Calu3 (cell line): ENCODE measurements around the gene HEATR9. TPM values are rescaled to one million over a fixed set of nuclear protein-coding genes. Genes with fewer than 3 reads are reported as not detected.

ENCODE experiments used
- BruUV-seq: library from RNA; stranded (reverse); fragments of 400-500 nt; replicated peaks from 2 replicates; lab custom pipeline; 2021; lab: Mats Ljungman, UMichigan
- CTCF ChIA-PET: fragments of 300-600 bp; sonication (Branson Sonifier 250); formaldehyde crosslinking; loops from one replicate; lab custom pipeline; 2022; ENCODE audit warnings: antibody characterized with exemption; lab: Charles Lee
- DNase-seq: peaks from one replicate; pipeline ENCODE4 v3.0.0; 2022
- H3K27ac Mint-ChIP-seq: one replicate; pipeline ENCODE4 v1.8.0; 2022; ENCODE audit warnings: mixed read lengths; ENCODE audit not compliant: unreplicated experiment
- H3K27me3 Mint-ChIP-seq: one replicate; pipeline ENCODE4 v1.8.0; 2022; ENCODE audit warnings: mixed read lengths; ENCODE audit not compliant: unreplicated experiment
- H3K36me3 Mint-ChIP-seq: one replicate; pipeline ENCODE4 v1.8.0; 2022; ENCODE audit warnings: mild to moderate bottlenecking, moderate library complexity, mixed read lengths; ENCODE audit not compliant: insufficient read depth, unreplicated experiment
- H3K4me1 Mint-ChIP-seq: one replicate; pipeline ENCODE4 v1.8.0; 2022; ENCODE audit warnings: mild to moderate bottlenecking, low read depth, mixed read lengths; ENCODE audit not compliant: unreplicated experiment
- H3K4me3 Mint-ChIP-seq: one replicate; pipeline ENCODE4 v1.8.0; 2022; ENCODE audit warnings: mild to moderate bottlenecking, low read depth, moderate library complexity, mixed read lengths; ENCODE audit not compliant: unreplicated experiment
- H3K9me3 Mint-ChIP-seq: one replicate; pipeline ENCODE4 v1.8.0; 2022; ENCODE audit warnings: low read depth, mixed read lengths; ENCODE audit not compliant: unreplicated experiment
- CTCF ChIP-seq: fragments of 200-600 bp; IDR thresholded peaks from one replicate; pipeline ENCODE4 v1.8.0; 2022; ENCODE audit warnings: antibody characterized with exemption; ENCODE audit not compliant: unreplicated experiment
- intact Hi-C: fragments of 100-400 bp; cut with micrococcal nuclease; formaldehyde crosslinking; loops from one replicate; pipeline ENCODE4 v1.10.0; 2022; ENCODE audit not compliant: unreplicated experiment
- total RNA-seq: library from RNA; stranded (reverse); gene quantifications from 2 replicates; pipeline ENCODE4 v1.2.3, GENCODE V29; 2022

HEATR9 gene
- total RNA-seq, 1 experiment from 2014 or later = not detected

- CTCF ChIA-PET = no interaction called here
- no peaks in the 10 kb centered on the region for H3K4me1 Mint-ChIP-seq
- no peak for DNase-seq
- TF ChIP-seq CTCF = no peak
- no peak overlapping the region for H3K27ac Mint-ChIP-seq
- BruUV-seq = no TSS peak
- peaks cover 16% of the 10 kb centered on the region for H3K27me3 Mint-ChIP-seq
- intact Hi-C loops = no loop called here
- no peak overlapping the region for H3K4me3 Mint-ChIP-seq
- H3K36me3 Mint-ChIP-seq = no peaks in the 10 kb centered on the region
- H3K9me3 Mint-ChIP-seq = no peaks in the 10 kb centered on the region
Observed at GRCh38 chr17:35872196-35872980, 3.7 kb upstream of the HEATR9 start.

GRCh38 chr17:35870906-35871819 is 2.5 kb upstream of the HEATR9 start:
- H3K27me3 Mint-ChIP-seq = peaks cover 4% of the 10 kb centered on the region
- H3K36me3 Mint-ChIP-seq = no peaks in the 10 kb centered on the region
- CTCF ChIA-PET = interaction anchor here (0.7 kb wide), 1 partner anchor 712 kb away, joined by 7 read pairs; no protein-coding TSS in a partner anchor
- no peaks in the 10 kb centered on the region for H3K4me1 Mint-ChIP-seq
- no peak for TF ChIP-seq CTCF
- no peak overlapping the region for H3K4me3 Mint-ChIP-seq
- intact Hi-C loops = no loop called here
- BruUV-seq = TSS peak; percentile 95
- no peaks in the 10 kb centered on the region for H3K9me3 Mint-ChIP-seq
- no peak overlapping the region for H3K27ac Mint-ChIP-seq
- no peak for DNase-seq

GRCh38 chr17:35867574-35867973 is 1.1 kb downstream of the HEATR9 start:
- BruUV-seq = no TSS peak
- Mint-ChIP-seq H3K4me1 (no peaks in the 10 kb centered on the region), H3K9me3 (no peaks in the 10 kb centered on the region), H3K27ac (no peak overlapping the region), H3K4me3 (no peak overlapping the region), H3K27me3 (no peaks in the 10 kb centered on the region), H3K36me3 (no peaks in the 10 kb centered on the region)
- intact Hi-C loops = no loop called here
- no peak for DNase-seq
- CTCF ChIA-PET = no interaction called here
- no peak for TF ChIP-seq CTCF

GRCh38 chr17:35866341-35866950 is 2.2 kb downstream of the HEATR9 start:
- DNase-seq = no peak
- TF ChIP-seq CTCF = no peak
- Mint-ChIP-seq H3K4me3 (no peak overlapping the region), H3K36me3 (no peaks in the 10 kb centered on the region), H3K27me3 (no peaks in the 10 kb centered on the region), H3K4me1 (no peaks in the 10 kb centered on the region), H3K9me3 (no peaks in the 10 kb centered on the region), H3K27ac (no peak overlapping the region)
- CTCF ChIA-PET = no interaction called here
- BruUV-seq = no TSS peak
- intact Hi-C loops = no loop called here
